SH-SY5Y (cell line): ENCODE measurements around the gene ENTREP3.

Source experiments
- GATA2 ChIP-seq: IDR thresholded peaks from 2 replicates; pipeline ENCODE4 v1.6.1; 2011; ENCODE audit warnings: mild to moderate bottlenecking, low read depth, low read length
- GATA3 ChIP-seq: IDR thresholded peaks from 2 replicates; pipeline ENCODE4 v1.6.1; 2011; ENCODE audit warnings: low read depth, mild to moderate bottlenecking, low read length, moderate library complexity

- TF ChIP-seq GATA3 (no peak), GATA2 (no peak)
These were observed 10.1 kb downstream of the ENTREP3 start for GRCh38 chr1:155245163-155245524.
